ENCODE measurements around the gene LGALS9B. TPM values are rescaled to one million over a fixed set of nuclear protein-coding genes. Genes with fewer than 3 reads are reported as not detected.
"Not testable (repeated sequence)": the region's sequence is repeated elsewhere in the genome, so short reads cannot be mapped to it uniquely, and the experiment has no call there.

LGALS9B gene
- total RNA-seq, 4 donors from 2014 or later, result not detected

DNA sequence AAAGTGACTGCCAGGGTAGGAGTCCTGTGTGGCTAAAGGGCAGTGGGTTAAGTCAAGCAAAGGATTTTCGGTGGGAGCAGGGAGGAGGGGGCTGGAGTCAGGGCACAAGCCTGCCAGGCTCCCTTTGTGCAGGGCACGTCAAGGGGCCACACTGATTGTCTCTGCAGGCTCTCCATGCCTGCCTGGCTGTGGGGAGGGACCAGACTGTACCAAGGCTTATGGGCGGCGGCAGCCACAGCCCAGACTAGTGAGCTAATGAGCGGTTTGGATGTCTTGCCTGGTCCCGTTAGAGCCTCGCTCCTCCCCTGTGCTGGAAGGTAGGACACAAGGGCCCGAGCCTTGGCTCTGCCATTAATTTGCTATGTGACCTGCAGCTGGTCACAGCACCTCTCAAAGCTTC, 25.6 kb upstream of the LGALS9B start:
- H3K27me3 ChIP-seq; H3K4me3 ChIP-seq (replicated peaks in 1 of 3); DNase-seq; H3K27ac ChIP-seq; intact Hi-C loops (cut with DNase I); H3K4me1 ChIP-seq; H3K36me3 ChIP-seq; H3K9me3 ChIP-seq: not testable (repeated sequence)
- WGBS, 2 donors, result 82 to 83% methylated on average over 2 to 5 of the region's 8 CpGs

GRCh38 chr17:20492099-20492498, 24.8 kb upstream of the LGALS9B start:
- DNase-seq; intact Hi-C loops (cut with DNase I); H3K4me3 ChIP-seq (replicated peaks in 1 of 3); H3K27me3 ChIP-seq; H3K9me3 ChIP-seq; H3K27ac ChIP-seq; H3K4me1 ChIP-seq; H3K36me3 ChIP-seq: not testable (repeated sequence)
- 57% methylated on average over 1 of the region's 6 CpGs; no CpG with 5 or more reads in 1 of the 2 donors for WGBS, 2 donors

- H3K4me3 ChIP-seq (replicated peaks in 1 of 3); DNase-seq; H3K4me1 ChIP-seq; H3K36me3 ChIP-seq; H3K27ac ChIP-seq; intact Hi-C loops (cut with DNase I); H3K9me3 ChIP-seq; H3K27me3 ChIP-seq: not testable (repeated sequence)
- 19 to 31% methylated on average over 3 to 6 of the region's 6 CpGs for WGBS, 2 donors
Measured at GRCh38 chr17:20484930-20485329, 17.6 kb upstream of the LGALS9B start.

- 89 to 92% methylated on average over 6 of the region's 8 CpGs for WGBS, 2 donors
- H3K36me3 ChIP-seq; H3K27ac ChIP-seq; DNase-seq; H3K4me3 ChIP-seq (replicated peaks in 1 of 3); H3K9me3 ChIP-seq; H3K27me3 ChIP-seq; intact Hi-C loops (cut with DNase I); H3K4me1 ChIP-seq: not testable (repeated sequence)
Measured at GRCh38 chr17:20479889-20480591, 12.7 kb upstream of the LGALS9B start.

DNA sequence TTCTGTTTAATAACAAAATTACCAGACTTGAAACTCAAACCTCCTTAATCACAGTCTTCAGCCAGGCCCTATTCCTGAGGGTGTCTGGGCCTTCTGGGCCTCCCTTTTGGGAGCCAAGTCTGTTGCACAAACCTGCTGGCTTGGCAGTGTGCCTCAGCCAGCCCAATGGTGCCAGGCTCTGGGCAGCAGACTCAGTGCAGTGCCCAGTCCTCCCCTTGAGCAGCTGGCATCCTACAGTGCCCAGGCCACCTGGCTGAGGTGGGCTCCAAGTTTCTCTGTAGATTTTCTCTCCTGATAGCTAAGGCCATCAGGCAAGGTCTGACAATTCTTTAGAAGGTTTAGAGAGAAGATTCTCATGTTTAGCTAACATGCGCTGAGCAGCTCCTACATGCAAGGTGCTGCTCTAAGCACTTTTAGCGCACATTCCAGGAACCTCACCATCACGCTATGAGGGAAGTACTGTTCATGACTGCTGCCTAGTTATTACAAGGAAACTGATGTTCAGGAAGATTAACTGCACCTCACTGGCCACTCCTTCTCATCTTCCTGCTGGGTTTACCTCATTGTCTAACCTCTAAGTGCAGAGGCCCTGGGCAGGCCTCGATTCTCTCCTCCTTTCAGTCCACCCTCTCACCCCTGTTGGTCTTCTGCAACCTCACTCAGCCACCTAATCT, 10.2 kb upstream of the LGALS9B start:
- 66 to 94% methylated on average over 3 of the region's 4 CpGs for WGBS, 2 donors

DNA sequence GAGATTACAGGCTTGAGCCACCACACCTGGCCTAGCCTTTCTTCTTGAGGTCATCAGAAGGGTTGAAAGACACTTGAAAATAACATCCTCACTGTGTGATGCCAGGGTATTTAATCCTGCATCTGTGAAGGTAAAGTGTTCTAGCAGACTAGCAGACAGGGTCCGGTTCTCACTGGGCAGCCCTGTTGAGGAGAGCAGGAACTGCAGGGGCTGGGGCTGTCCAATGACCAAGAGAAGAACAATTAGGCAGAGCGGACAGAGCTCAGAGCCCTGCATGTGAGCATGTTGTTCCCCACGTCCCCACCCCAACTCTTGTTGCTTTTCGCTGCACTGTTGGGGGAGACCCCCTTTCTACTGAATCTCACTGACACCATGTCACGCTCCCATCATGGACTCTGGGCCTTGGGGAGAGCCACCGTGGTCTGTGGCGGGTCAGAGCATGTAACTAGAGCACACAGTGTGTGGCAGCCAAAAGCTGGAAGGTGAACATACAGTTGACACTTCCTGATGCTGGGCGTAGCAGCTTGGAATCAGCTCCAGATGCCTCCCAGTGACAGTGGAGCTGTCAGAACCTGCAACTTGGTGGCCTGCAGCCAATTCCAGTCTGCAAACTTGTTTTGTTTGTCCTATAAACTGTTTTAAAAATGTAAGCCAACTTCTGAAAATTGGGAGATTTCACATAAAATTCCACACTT, 7.9 kb upstream of the LGALS9B start:
- WGBS, 2 donors, result 90 to 100% methylated on average over 2 to 7 of the region's 8 CpGs
- H3K27me3 ChIP-seq; H3K9me3 ChIP-seq; H3K4me1 ChIP-seq; DNase-seq; H3K36me3 ChIP-seq; H3K4me3 ChIP-seq (replicated peaks in 1 of 3); H3K27ac ChIP-seq; intact Hi-C loops (cut with DNase I): not testable (repeated sequence)

More for the DNA sequence above, 10.2 kb upstream of the LGALS9B start:
- intact Hi-C loops (cut with DNase I); H3K36me3 ChIP-seq; H3K27me3 ChIP-seq; H3K4me1 ChIP-seq; H3K27ac ChIP-seq; DNase-seq; H3K4me3 ChIP-seq (replicated peaks in 1 of 3); H3K9me3 ChIP-seq: not testable (repeated sequence)

DNA sequence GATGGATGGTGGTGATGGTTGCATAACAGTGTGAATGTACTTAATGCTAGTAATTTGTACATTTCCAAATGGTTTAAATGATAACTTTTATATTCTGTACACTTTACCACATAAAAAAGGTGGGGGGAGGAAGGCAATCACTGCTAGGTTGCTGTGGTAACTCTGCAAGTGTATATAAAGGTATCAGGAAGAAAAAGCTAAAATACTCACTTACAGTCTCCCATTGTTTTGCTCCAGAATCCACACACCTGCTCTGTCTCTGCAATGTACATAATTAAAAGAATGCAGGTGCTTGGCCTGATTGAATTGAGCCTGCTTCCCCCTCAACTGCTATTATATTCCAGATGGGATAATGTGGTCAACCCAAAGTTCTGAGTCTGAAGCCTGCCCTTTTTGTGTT, 6.7 kb upstream of the LGALS9B start:
- DNase-seq; H3K4me3 ChIP-seq (replicated peaks in 1 of 3); H3K4me1 ChIP-seq; H3K27me3 ChIP-seq; intact Hi-C loops (cut with DNase I); H3K27ac ChIP-seq; H3K9me3 ChIP-seq; H3K36me3 ChIP-seq: not testable (repeated sequence)

DNA sequence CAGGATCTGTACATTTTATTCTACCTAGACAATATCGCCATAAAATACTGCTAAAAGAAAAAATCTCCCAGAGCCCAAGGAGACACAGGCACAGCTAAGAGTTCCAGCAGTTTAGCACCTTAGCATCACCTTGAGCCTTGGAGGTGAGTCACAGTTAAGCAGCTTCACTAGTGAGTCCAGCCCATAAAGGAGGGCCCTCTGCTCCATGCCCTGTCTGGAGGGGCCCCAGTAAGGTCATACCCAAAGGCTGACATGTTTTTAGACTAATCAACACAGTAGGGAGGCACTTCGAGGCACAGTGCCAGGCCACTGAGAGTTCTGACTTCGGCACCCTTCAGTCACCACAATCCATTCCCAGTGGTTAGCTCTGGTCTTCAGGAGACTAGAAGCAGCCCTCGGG, 2.6 kb upstream of the LGALS9B start:
- intact Hi-C loops (cut with DNase I); H3K4me1 ChIP-seq; H3K36me3 ChIP-seq; DNase-seq; H3K4me3 ChIP-seq (replicated peaks in 1 of 3); H3K27me3 ChIP-seq; H3K27ac ChIP-seq; H3K9me3 ChIP-seq: not testable (repeated sequence)
- WGBS, 2 donors, result 43 to 85% methylated on average over 1 to 2 of the region's 4 CpGs

DNA sequence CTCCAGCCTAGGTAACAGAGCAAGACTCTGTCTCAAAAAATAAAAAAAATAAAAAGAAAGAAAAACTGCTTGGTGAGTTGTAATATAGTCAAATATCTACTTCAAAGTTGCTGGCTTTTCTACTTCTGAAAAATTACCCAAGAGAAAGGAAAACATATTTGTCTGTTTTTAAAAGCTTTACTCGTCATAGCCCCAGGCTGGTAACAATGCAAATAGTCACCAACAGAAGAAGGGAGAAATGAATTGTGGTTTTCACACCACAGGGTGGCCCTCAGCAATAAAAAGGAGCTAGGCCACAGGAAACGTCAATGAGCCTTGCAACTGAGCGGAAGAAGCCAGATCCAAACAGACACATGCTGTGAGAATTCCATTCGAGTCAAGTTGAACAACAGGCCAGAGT, 1.8 kb upstream of the LGALS9B start:
- H3K4me3 ChIP-seq (replicated peaks in 1 of 3); H3K27ac ChIP-seq; DNase-seq; H3K9me3 ChIP-seq; H3K36me3 ChIP-seq; H3K4me1 ChIP-seq; H3K27me3 ChIP-seq; intact Hi-C loops (cut with DNase I): not testable (repeated sequence)
- 57 to 83% methylated on average over 1 to 3 of the region's 4 CpGs for WGBS, 2 donors

- H3K27me3 ChIP-seq; H3K36me3 ChIP-seq; H3K9me3 ChIP-seq; intact Hi-C loops (cut with DNase I); H3K4me3 ChIP-seq (replicated peaks in 1 of 3); DNase-seq; H3K4me1 ChIP-seq; H3K27ac ChIP-seq: not testable (repeated sequence)
- 60 to 73% methylated on average over 1 to 3 of the region's 5 CpGs for WGBS, 2 donors
Measured at GRCh38 chr17:20466999-20467398, 340 bp downstream of the LGALS9B start.

GRCh38 chr17:20466553-20466952, 786 bp downstream of the LGALS9B start:
- H3K27me3 ChIP-seq; intact Hi-C loops (cut with DNase I); H3K27ac ChIP-seq; DNase-seq; H3K36me3 ChIP-seq; H3K4me3 ChIP-seq (replicated peaks in 1 of 3); H3K4me1 ChIP-seq; H3K9me3 ChIP-seq: not testable (repeated sequence)
- WGBS, 2 donors, result 75% methylated on average over 2 of the region's 5 CpGs; no CpG with 5 or more reads in 1 of the 2 donors

GRCh38 chr17:20465535-20465934, 1.8 kb downstream of the LGALS9B start:
- WGBS, 2 donors, result no CpG with 5 or more reads among the region's 12 CpGs
- H3K4me1 ChIP-seq; H3K27me3 ChIP-seq; H3K27ac ChIP-seq; DNase-seq; H3K4me3 ChIP-seq (replicated peaks in 1 of 3); H3K9me3 ChIP-seq; H3K36me3 ChIP-seq; intact Hi-C loops (cut with DNase I): not testable (repeated sequence)

Measured in thyroid gland (tissue), 4 donors.